ENCODE measurements around the gene MEAF6.

Gene MEAF6

GRCh38 chr1:37482796-37483744 is 31.5 kb downstream of the MEAF6 start:
- H3K4me3 ChIP-seq (replicated peaks in 1 of 2; ENCODE audit: low read depth in 2 of 2, low read length in 2 of 2): no peak overlapping the region
- DNase-seq (ENCODE audit: low read depth in 2 of 2): no peak
- TF ChIP-seq, protein P1, sequence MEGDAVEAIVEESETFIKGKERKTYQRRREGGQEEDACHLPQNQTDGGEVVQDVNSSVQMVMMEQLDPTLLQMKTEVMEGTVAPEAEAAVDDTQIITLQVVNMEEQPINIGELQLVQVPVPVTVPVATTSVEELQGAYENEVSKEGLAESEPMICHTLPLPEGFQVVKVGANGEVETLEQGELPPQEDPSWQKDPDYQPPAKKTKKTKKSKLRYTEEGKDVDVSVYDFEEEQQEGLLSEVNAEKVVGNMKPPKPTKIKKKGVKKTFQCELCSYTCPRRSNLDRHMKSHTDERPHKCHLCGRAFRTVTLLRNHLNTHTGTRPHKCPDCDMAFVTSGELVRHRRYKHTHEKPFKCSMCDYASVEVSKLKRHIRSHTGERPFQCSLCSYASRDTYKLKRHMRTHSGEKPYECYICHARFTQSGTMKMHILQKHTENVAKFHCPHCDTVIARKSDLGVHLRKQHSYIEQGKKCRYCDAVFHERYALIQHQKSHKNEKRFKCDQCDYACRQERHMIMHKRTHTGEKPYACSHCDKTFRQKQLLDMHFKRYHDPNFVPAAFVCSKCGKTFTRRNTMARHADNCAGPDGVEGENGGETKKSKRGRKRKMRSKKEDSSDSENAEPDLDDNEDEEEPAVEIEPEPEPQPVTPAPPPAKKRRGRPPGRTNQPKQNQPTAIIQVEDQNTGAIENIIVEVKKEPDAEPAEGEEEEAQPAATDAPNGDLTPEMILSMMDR (IDR thresholded peaks at IDR 0.05; ENCODE audit: low read depth, low read length): no peak

GRCh38 chr1:37482004-37482785 is 32.4 kb downstream of the MEAF6 start:
- TF ChIP-seq, protein P1 (IDR thresholded peaks at IDR 0.05; ENCODE audit: low read depth, low read length): no peak
- no peak for DNase-seq (ENCODE audit: low read depth in 2 of 2)

DNA sequence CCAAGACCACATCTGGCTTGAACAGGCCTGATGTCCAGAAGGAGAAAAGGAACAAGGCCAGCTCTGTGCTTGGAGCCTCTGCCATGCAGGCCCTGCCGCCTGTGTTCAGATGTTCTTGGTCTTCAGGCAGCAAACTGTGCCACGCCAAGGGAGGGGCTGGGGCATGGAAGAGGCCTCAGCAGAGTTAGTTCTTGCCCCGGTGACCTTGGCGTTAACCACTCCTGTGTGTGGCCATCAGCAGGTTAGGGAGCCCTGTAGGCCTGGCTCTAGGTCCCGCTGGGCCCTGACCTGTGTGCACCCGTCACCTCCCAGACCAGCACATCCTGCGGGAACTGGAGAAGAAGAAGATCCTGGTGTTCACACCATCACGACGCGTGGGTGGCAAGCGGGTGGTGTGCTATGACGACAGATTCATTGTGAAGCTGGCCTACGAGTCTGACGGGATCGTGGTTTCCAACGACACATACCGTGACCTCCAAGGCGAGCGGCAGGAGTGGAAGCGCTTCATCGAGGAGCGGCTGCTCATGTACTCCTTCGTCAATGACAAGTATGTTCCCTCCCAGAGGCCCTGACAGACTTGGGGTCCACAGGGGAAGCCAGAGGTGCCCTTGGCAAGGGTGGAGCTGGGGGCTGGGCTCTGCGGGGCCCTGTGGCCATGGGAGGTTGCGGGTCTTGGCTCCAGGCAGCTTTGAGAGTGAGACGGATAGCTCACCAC is 33.1 kb downstream of the MEAF6 start:
- H3K4me3 ChIP-seq (replicated peaks in 1 of 2; ENCODE audit: low read depth in 2 of 2, low read length in 2 of 2): no peak overlapping the region
- no peak for DNase-seq (ENCODE audit: low read depth in 2 of 2)
- TF ChIP-seq, protein P1 (IDR thresholded peaks at IDR 0.05; ENCODE audit: low read depth, low read length): no peak

More at GRCh38 chr1:37482004-37482785, 32.4 kb downstream of the MEAF6 start:
- H3K4me3 ChIP-seq (replicated peaks in 1 of 2; ENCODE audit: low read depth in 2 of 2, low read length in 2 of 2): no peak overlapping the region

DNA sequence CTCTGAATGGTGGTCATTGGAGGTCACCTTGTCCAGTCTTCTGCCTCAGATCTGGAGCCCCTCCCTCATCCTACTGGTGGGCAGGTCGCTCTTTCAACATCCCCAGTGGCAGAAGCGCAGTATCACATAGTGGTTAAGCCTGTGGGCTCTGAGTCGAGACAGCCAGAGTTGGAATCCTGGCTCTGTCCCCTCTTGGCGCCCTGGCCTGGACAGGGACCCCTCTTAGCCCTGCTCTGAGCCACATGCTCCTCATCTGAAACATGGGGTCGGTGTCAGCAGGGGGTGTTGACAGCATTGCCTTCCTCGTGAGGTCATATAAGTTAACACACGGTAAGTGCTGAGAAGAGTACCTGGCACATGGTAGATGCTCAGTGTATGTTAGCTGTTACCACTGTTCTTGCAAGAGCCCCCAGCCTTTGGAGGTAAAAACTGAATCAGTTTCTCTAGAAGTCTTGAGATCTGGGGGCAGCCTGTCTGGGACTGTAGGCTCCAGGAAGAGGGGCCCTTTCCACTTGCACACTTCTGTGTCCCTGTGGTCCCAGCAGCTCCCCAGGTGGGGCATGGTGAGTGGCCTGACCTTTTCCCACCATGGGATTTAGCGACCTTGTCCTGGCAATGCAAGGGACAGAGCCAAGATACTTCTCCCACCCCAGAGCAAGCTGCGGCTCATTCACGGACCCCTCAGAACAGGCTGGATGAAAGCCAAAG is 33.8 kb downstream of the MEAF6 start:
- TF ChIP-seq, protein P1 (IDR thresholded peaks at IDR 0.05; ENCODE audit: low read depth, low read length): no peak
- H3K4me3 ChIP-seq (replicated peaks in 1 of 2; ENCODE audit: low read depth in 2 of 2, low read length in 2 of 2): no peak overlapping the region
- DNase-seq (ENCODE audit: low read depth in 2 of 2): no peak

- no peak for DNase-seq (ENCODE audit: low read depth in 2 of 2)
- H3K4me3 ChIP-seq (replicated peaks in 1 of 2; ENCODE audit: low read depth in 2 of 2, low read length in 2 of 2): peak overlapping the region in 1 of 2 donors; percentile 88
- TF ChIP-seq, protein P1 (IDR thresholded peaks at IDR 0.05; ENCODE audit: low read depth, low read length): no peak
These were observed 34.5 kb downstream of the MEAF6 start for GRCh38 chr1:37480125-37480466.
